ENCODE results near the gene VPS37B.

GRCh38 chr12:122934722-122935121 is 38.8 kb upstream of the VPS37B start:
- TF ChIP-seq ZNF274 (IDR thresholded peaks at IDR 0.05; ENCODE audit: low read depth, low read length) (no peak), YY1 (IDR thresholded peaks at IDR 0.05; ENCODE audit: insufficient read depth, insufficient read length) (no peak)
